ENCODE measurements around the gene ADAM33. TPM values are rescaled to one million over a fixed set of nuclear protein-coding genes. Genes with fewer than 3 reads are reported as not detected.

Gene ADAM33
- total RNA-seq: 100 to 1,000 TPM in 1 of 4 donors, 10 to 100 TPM in 3; 15.0 to 150 (median 44.6) TPM

- Histone ChIP-seq H3K36me3 (no peaks in the 10 kb centered on the region), H3K27me3 (peaks cover 42% of the 10 kb centered on the region), H3K9me3 (no peaks in the 10 kb centered on the region), H3K27ac (peak within 1 kb of the TSS; percentile 77 to 96 (median 85)), H3K4me1 (peaks cover 14 to 41% (median 18%) of the 10 kb centered on the region in 4 donors), H3K4me3 (peak within 1 kb of the TSS; percentile 28 to 55 (median 45))
- no peak for TF ChIP-seq POLR2A (IDR thresholded peaks at IDR 0.05)
- peak in 1 of 3 donors; percentile 1 for TF ChIP-seq POLR2AphosphoS5 (IDR thresholded peaks at IDR 0.05)
- in situ Hi-C loops (cut with MboI; ENCODE audit: low pct_ligation_motif_present in 1 of 4, low pct_unique_long_range_greater_than_20kb in 1 of 4, low sequenced_read_pairs in 3 of 4) (loop anchor here in 1 of 4 donors (25.0 kb wide), 1 partner anchor 405 kb away; no protein-coding TSS in a partner anchor), intact Hi-C loops (cut with DNase I; ENCODE audit: low total_unique reads) (no loop called here)
- peak; percentile 44 for DNase-seq
- 17% methylated on average over 42 of the region's 65 CpGs; no CpG with 5 or more reads in 1 of the 2 donors for WGBS, 2 donors (ENCODE audit: low coverage in 1 of 2)
Measured at GRCh38 chr20:3681931-3682781, at the start of gene ADAM33. ADAM33 (minus strand) TSS chr20:3682010; CDS start chr20:3682004, 6 bp downstream.

- no peak overlapping the region for H3K27ac ChIP-seq
- peaks cover 41% of the 10 kb centered on the region for H3K27me3 ChIP-seq
- in situ Hi-C loops (cut with MboI; ENCODE audit: low pct_ligation_motif_present in 1 of 4, low pct_unique_long_range_greater_than_20kb in 1 of 4, low sequenced_read_pairs in 3 of 4): no loop called here
- H3K4me3 ChIP-seq: no peak overlapping the region
- peaks cover 0 to 13% (median 8%) of the 10 kb centered on the region in 4 donors for H3K4me1 ChIP-seq
- no peaks in the 10 kb centered on the region for H3K36me3 ChIP-seq
- intact Hi-C loops (cut with DNase I; ENCODE audit: low total_unique reads): no loop called here
- DNase-seq: no peak
- H3K9me3 ChIP-seq: no peaks in the 10 kb centered on the region
- TF ChIP-seq EP300 (IDR thresholded peaks at IDR 0.05; ENCODE audit: low read depth) (no peak), POLR2A (IDR thresholded peaks at IDR 0.05) (no peak), POLR2AphosphoS5 (IDR thresholded peaks at IDR 0.05) (no peak)
- TF ChIP-seq, protein P1, sequence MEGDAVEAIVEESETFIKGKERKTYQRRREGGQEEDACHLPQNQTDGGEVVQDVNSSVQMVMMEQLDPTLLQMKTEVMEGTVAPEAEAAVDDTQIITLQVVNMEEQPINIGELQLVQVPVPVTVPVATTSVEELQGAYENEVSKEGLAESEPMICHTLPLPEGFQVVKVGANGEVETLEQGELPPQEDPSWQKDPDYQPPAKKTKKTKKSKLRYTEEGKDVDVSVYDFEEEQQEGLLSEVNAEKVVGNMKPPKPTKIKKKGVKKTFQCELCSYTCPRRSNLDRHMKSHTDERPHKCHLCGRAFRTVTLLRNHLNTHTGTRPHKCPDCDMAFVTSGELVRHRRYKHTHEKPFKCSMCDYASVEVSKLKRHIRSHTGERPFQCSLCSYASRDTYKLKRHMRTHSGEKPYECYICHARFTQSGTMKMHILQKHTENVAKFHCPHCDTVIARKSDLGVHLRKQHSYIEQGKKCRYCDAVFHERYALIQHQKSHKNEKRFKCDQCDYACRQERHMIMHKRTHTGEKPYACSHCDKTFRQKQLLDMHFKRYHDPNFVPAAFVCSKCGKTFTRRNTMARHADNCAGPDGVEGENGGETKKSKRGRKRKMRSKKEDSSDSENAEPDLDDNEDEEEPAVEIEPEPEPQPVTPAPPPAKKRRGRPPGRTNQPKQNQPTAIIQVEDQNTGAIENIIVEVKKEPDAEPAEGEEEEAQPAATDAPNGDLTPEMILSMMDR (IDR thresholded peaks at IDR 0.05): no peak
- 78 to 84% methylated on average over 5 to 12 of the region's 12 CpGs for WGBS, 2 donors (ENCODE audit: low coverage in 1 of 2)
Measured at GRCh38 chr20:3730803-3731672, 49.2 kb upstream of the ADAM33 start.

DNA sequence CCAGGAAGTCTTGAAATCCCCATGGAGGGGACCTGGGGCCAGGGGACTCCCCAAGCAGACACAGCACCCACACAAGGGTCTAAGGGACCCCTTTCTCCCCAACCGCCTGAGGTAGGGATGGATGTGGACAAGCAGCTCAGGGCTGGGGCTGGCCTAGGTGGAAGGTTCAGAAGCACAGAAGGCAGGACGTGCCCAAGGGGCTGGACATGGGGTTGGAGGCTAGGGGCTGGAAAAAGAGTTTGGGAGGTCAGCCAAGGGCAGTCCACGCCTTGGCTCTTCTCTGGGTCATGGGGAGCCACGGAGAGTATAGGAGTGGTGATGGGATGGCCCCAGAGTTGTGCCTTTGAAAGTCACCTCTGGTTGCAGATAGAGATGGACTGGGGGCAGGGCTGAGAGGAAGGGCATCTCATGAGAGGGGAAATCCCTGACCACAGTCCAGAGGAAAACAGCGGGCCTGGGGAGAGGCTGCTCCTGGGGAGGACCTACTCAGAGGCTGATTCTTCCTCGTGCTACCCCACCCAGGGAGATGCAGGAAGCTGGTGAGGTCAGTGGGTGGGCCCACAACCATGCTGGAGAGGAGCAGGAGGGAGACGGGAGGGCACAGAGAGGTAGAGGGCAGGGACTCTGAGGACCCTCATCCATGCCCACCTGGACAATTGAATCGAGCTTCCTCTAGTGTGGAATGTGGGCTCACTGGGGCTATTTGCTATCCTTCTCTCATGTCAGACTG, 48.2 kb upstream of the ADAM33 start:
- Histone ChIP-seq H3K4me3 (no peak overlapping the region), H3K4me1 (peaks cover 0 to 12% (median 8%) of the 10 kb centered on the region in 4 donors), H3K27ac (no peak overlapping the region), H3K27me3 (peaks cover 46% of the 10 kb centered on the region), H3K9me3 (no peaks in the 10 kb centered on the region), H3K36me3 (no peaks in the 10 kb centered on the region)
- intact Hi-C loops (cut with DNase I; ENCODE audit: low total_unique reads): no loop called here
- DNase-seq: no peak
- TF ChIP-seq, protein P1 (IDR thresholded peaks at IDR 0.05): no peak
- in situ Hi-C loops (cut with MboI; ENCODE audit: low pct_ligation_motif_present in 1 of 4, low pct_unique_long_range_greater_than_20kb in 1 of 4, low sequenced_read_pairs in 3 of 4): no loop called here
- WGBS, 2 donors (ENCODE audit: low coverage in 1 of 2): 66 to 82% methylated on average over 3 to 8 of the region's 8 CpGs

DNA sequence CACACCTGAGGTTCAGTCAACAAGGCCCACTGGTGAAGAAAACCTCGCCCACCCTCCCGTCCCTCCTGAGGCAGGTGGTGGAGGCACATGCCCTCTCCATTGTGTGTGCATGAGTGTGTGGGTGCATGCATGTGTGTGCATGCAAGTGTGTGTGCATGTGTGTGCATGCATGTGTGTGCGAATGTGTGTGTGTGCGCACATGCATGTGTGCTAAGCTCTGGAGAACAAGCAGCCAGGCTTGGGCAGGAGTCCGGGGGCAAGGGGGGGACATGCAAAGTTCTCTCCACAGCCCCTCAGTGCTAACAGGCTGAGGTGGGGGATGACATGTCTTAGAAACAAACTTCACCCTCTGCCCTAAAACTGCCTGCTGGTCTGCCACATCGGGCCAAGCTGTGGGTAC, 47.6 kb upstream of the ADAM33 start:
- H3K27ac ChIP-seq: no peak overlapping the region
- H3K9me3 ChIP-seq: no peaks in the 10 kb centered on the region
- H3K36me3 ChIP-seq: no peaks in the 10 kb centered on the region
- DNase-seq: no peak
- TF ChIP-seq EP300 (IDR thresholded peaks at IDR 0.05; ENCODE audit: low read depth): no peak
- no peak for TF ChIP-seq POLR2AphosphoS5 (IDR thresholded peaks at IDR 0.05)
- TF ChIP-seq, protein P1 (IDR thresholded peaks at IDR 0.05): no peak
- TF ChIP-seq POLR2A (IDR thresholded peaks at IDR 0.05): no peak
- H3K4me1 ChIP-seq: peaks cover 0 to 6% (median 5%) of the 10 kb centered on the region in 4 donors
- H3K4me3 ChIP-seq: no peak overlapping the region
- WGBS, 2 donors (ENCODE audit: low coverage in 1 of 2): 88% methylated on average over 6 of the region's 6 CpGs; no CpG with 5 or more reads in 1 of the 2 donors
- intact Hi-C loops (cut with DNase I; ENCODE audit: low total_unique reads): no loop called here
- H3K27me3 ChIP-seq: peaks cover 46% of the 10 kb centered on the region
- in situ Hi-C loops (cut with MboI; ENCODE audit: low pct_ligation_motif_present in 1 of 4, low pct_unique_long_range_greater_than_20kb in 1 of 4, low sequenced_read_pairs in 3 of 4): no loop called here

Data from transverse colon (tissue), 4 donors.